ENCODE results near the gene REC8.

DNA sequence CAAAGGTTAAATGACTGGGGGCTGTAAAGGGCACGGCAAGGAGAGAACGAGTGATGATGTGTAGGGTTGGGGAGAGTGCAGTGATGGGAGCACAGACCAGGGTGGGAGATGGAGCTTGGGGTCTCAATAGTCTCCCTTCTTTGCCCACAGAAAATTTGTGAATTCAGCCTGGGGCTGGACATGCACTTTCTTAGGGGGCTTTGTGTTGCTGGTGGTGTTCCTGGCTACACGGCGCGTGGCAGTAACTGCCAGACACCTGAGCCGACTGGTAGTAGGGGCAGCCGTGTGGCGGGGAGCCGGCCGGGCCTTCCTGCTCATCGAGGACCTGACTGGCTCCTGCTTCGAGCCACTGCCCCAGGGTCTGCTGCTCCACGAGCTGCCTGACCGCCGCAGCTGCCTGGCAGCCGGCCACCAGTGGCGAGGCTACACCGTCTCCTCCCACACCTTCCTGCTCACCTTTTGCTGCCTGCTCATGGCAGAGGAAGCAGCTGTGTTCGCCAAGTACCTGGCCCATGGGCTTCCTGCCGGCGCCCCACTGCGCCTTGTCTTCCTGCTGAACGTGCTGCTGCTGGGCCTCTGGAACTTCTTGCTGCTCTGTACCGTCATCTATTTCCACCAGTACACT, 39.7 kb upstream of the REC8 start:
- TF ChIP-seq EZH2 (IDR thresholded peaks at IDR 0.05; ENCODE audit: insufficient read depth, low read length): no peak
- TF ChIP-seq, protein P1, sequence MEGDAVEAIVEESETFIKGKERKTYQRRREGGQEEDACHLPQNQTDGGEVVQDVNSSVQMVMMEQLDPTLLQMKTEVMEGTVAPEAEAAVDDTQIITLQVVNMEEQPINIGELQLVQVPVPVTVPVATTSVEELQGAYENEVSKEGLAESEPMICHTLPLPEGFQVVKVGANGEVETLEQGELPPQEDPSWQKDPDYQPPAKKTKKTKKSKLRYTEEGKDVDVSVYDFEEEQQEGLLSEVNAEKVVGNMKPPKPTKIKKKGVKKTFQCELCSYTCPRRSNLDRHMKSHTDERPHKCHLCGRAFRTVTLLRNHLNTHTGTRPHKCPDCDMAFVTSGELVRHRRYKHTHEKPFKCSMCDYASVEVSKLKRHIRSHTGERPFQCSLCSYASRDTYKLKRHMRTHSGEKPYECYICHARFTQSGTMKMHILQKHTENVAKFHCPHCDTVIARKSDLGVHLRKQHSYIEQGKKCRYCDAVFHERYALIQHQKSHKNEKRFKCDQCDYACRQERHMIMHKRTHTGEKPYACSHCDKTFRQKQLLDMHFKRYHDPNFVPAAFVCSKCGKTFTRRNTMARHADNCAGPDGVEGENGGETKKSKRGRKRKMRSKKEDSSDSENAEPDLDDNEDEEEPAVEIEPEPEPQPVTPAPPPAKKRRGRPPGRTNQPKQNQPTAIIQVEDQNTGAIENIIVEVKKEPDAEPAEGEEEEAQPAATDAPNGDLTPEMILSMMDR (IDR thresholded peaks at IDR 0.05; ENCODE audit: insufficient read depth, low read depth, low read length): no peak
